Measurements from ENCODE around the gene OR6C6. TPM values are rescaled to one million over a fixed set of nuclear protein-coding genes. Genes with fewer than 3 reads are reported as not detected.

The OR6C6 gene
- total and polyA plus RNA-seq, 10 of the 15 experiments (the other 5 are each of a cell fraction or from before 2014, with no cell fraction given): not detected

- TF ChIP-seq MLLT1 (IDR thresholded peaks at IDR 0.05) (no peak), RFX5 (IDR thresholded peaks at IDR 0.05; ENCODE audit: low read depth, low read length) (no peak), CBX3 (IDR thresholded peaks at IDR 0.05; ENCODE audit: borderline replicate concordance, low read depth) (no peak), SREBF2 (IDR thresholded peaks at IDR 0.05; ENCODE audit: low read length) (no peak), CTCF (IDR thresholded peaks at IDR 0.05 in 2 of 3, conservative IDR thresholded peaks at IDR 0.05 in 1 of 3; ENCODE audit: control insufficient read depth in 2 of 3, extremely low read depth in 1 of 3, insufficient read depth in 1 of 3, low read depth in 3 of 3, low read length in 3 of 3) (no peak), DPF2 (IDR thresholded peaks at IDR 0.05) (no peak), ZNF622 (IDR thresholded peaks at IDR 0.05) (no peak)
- TF ChIP-seq, protein P1, sequence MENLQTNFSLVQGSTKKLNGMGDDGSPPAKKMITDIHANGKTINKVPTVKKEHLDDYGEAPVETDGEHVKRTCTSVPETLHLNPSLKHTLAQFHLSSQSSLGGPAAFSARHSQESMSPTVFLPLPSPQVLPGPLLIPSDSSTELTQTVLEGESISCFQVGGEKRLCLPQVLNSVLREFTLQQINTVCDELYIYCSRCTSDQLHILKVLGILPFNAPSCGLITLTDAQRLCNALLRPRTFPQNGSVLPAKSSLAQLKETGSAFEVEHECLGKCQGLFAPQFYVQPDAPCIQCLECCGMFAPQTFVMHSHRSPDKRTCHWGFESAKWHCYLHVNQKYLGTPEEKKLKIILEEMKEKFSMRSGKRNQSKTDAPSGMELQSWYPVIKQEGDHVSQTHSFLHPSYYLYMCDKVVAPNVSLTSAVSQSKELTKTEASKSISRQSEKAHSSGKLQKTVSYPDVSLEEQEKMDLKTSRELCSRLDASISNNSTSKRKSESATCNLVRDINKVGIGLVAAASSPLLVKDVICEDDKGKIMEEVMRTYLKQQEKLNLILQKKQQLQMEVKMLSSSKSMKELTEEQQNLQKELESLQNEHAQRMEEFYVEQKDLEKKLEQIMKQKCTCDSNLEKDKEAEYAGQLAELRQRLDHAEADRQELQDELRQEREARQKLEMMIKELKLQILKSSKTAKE (IDR thresholded peaks at IDR 0.05; ENCODE audit: low read depth, poor library complexity, severe bottlenecking): no peak
Measured at GRCh38 chr12:55250944-55251343, 45.4 kb downstream of the OR6C6 start (continued).

All from GM12878 (cell line).